SK-N-SH (cell line): ENCODE data around the gene IFNW1.

Experiments used
- CTCF ChIP-seq: fragments of 200-600 bp; sonication (generic); IDR thresholded peaks from 2 replicates; pipeline ENCODE4 v1.6.1; 2017; ENCODE audit warnings: antibody characterized with exemption, mild to moderate bottlenecking, moderate library complexity
- EP300 ChIP-seq, 2 experiments: IDR thresholded peaks; 2 replicates each; pipeline versions ENCODE4 v1.4.0 to v1.6.1; 2012; ENCODE audit warnings: borderline replicate concordance in 1 of 2, low read depth in 1 of 2, low read length in 1 of 2
- EZH2phosphoT487 ChIP-seq: fragments of 200-600 bp; sonication (generic); IDR thresholded peaks from 2 replicates; pipeline ENCODE4 v1.6.1; 2017; ENCODE audit warnings: low read depth, mixed run types, mild to moderate bottlenecking, antibody characterized with exemption, moderate library complexity, borderline replicate concordance
- GABPA ChIP-seq: IDR thresholded peaks from 2 replicates; pipeline ENCODE4 v1.4.0; 2012; ENCODE audit warnings: low read depth, mild to moderate bottlenecking
- GATA2 ChIP-seq: sonication (generic); formaldehyde crosslinking; IDR thresholded peaks from 2 replicates; pipeline ENCODE4 v1.5.0; 2020; ENCODE audit warnings: mild to moderate bottlenecking, missing genetic modification reagents
- IRF3 ChIP-seq: fragments of 150-350 bp; IDR thresholded peaks from 2 replicates; pipeline ENCODE4 v1.6.1; 2016; ENCODE audit warnings: mild to moderate bottlenecking, low read depth, low read length
- PBX3 ChIP-seq: IDR thresholded peaks from 2 replicates; pipeline ENCODE4; 2012
- POLR2AphosphoS5 ChIP-seq: IDR thresholded peaks from 2 replicates; pipeline ENCODE4 v1.6.1; 2012; ENCODE audit warnings: low read depth, low read length
- REST ChIP-seq: IDR thresholded peaks from 2 replicates; pipeline ENCODE4 v1.6.1; 2012; ENCODE audit warnings: mild to moderate bottlenecking, low read depth, low read length, moderate library complexity
- SIN3A ChIP-seq: IDR thresholded peaks from 2 replicates; pipeline ENCODE4 v1.6.1; 2012; ENCODE audit warnings: low read depth, mild to moderate bottlenecking, low read length, moderate library complexity, borderline replicate concordance
- SMC3 ChIP-seq: IDR thresholded peaks from 2 replicates; pipeline ENCODE4 v1.6.1; 2012; ENCODE audit warnings: low read depth, low read length, improper control_type of control experiment
- TAF1 ChIP-seq: IDR thresholded peaks from 2 replicates; pipeline ENCODE4 v1.6.1; 2012; ENCODE audit warnings: low read depth, mild to moderate bottlenecking, low read length, moderate library complexity, borderline replicate concordance
- USF2 ChIP-seq: fragments of 150-350 bp; IDR thresholded peaks from 2 replicates; pipeline ENCODE4 v1.6.1; 2017; ENCODE audit warnings: antibody characterized with exemption, low read length, low read depth, borderline replicate concordance

DNA sequence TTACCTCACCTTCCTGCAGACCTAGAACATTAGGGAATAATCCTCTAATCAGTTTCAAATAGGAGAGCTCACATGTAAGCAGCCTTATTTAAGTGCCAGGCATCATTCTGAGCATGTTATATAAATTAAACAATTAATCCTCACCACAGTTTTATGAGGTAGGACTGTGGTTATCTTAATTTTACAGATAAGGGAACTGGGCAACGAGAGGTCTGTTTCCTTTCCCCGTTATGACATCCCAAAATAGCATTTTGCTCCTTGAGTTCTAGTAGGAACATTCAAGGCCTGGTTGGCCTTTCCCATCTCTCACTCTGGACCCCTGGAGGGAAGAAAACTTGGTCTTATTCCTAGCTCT, 44.8 kb downstream of the IFNW1 start:
- TF ChIP-seq CTCF (no peak), EZH2phosphoT487 (no peak), TAF1 (no peak), SMC3 (no peak), REST (no peak), PBX3 (no peak), IRF3 (no peak), POLR2AphosphoS5 (no peak), EP300 (IDR thresholded peaks at IDR 0.05; ENCODE audit: borderline replicate concordance in 1 of 2, low read depth in 1 of 2, low read length in 1 of 2) (no peak; a peak in 1 of 4 replicates), SIN3A (no peak), USF2 (no peak), GABPA (no peak), GATA2 (CRISPR knock-in tag) (no peak)
